ENCODE results near the gene UBL7.
"Not testable (repeated sequence)": the region's sequence is repeated elsewhere in the genome, so short reads cannot be mapped to it uniquely, and the experiment has no call there.

The UBL7 gene

DNA sequence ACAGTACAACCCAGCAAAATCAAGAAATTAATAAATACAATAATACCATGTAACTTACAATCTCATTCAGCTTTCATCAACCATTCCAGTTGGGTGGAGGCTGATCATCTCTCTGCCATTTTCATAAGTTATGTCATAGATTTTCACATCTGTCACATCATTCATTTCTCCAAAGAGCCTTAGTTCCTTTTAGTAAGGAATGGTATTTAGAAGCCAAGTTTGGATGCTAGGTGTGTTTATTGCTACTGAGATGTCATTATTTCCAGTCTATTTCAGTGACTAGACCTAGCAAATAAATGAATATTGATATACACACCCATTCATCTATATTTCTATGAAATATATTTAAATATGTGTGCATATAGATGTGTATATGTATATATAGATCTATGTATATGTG, 2.7 kb upstream of the UBL7 start:
- DNase-seq (ENCODE audit: low read depth, low spot score): no peak

DNA sequence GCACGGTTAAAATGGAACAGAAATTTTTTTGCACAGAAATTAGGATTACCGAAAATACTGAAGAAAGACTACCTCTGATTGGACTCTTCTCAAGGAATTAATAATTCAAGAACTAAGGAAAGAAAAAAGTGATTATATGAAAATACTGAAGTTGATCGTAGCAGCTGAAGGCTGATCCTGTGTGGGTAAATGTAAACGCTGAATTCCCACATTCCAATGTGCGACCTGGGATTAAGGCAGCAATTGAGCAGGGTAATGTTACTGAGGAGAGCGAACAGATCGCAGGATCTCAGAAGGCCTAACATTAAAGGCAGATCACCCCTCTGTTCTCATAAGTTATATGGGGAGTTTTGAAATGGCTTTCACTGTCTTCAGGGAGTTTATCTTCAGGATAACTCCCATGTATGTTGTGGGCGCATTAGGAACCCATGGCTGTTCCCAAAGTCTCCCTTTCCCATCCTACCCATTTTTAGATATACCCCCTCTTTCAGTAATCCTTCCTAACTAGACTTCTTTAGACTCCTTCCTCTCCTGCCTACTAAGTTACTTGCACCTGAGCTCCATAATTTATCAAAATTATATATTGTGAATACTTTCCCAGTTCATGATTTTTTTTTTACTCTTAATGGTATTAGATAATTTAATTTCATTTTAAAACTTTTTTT, 1.0 kb upstream of the UBL7 start:
- no peak for DNase-seq (ENCODE audit: low read depth, low spot score)

GRCh38 chr15:74460298-74460697, 662 bp downstream of the UBL7 start:
- no peak for DNase-seq (ENCODE audit: low read depth, low spot score)

DNA sequence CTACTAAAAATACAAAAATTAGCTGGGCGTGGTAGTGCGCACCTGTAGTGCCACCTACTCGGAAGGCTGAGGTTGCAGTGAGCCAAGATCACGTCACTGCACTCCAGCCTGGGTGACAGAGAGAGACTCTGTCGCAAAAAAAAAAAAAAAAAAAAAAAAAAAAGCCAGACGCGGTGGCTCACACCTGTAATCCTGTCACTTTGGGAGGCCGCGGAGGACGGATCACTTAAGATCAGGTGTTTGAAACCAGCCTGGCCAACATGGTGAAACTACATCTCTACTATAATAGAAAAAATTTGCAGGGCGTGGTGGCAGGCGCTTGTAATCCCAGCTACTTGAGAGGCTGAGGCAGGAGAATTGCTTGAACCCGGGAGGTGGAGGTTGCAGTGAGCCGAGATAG, 1.2 kb downstream of the UBL7 start:
- DNase-seq (ENCODE audit: low read depth, low spot score): not testable (repeated sequence)

DNA sequence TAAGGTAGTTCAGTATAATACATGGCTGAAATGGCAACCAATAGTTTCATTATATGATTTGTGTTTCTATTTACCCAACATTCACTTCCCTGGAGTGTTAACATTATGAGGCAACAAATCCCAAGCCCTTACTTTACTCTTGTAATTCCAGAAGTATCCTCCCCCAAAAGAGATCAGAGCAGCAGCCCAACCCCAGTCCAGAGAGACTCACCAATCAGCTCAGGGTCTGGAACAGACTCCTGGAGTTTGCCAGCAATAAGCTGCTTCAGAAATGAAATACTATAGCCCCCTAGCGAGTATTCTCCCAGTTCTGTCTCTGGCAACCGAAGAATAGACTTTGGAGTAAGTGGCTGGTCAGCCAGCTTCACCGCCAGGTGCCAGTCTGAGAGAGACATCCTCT, 2.5 kb downstream of the UBL7 start:
- no peak for DNase-seq (ENCODE audit: low read depth, low spot score)

GRCh38 chr15:74457036-74457435, 3.9 kb downstream of the UBL7 start:
- not testable (repeated sequence) for DNase-seq (ENCODE audit: low read depth, low spot score)

DNA sequence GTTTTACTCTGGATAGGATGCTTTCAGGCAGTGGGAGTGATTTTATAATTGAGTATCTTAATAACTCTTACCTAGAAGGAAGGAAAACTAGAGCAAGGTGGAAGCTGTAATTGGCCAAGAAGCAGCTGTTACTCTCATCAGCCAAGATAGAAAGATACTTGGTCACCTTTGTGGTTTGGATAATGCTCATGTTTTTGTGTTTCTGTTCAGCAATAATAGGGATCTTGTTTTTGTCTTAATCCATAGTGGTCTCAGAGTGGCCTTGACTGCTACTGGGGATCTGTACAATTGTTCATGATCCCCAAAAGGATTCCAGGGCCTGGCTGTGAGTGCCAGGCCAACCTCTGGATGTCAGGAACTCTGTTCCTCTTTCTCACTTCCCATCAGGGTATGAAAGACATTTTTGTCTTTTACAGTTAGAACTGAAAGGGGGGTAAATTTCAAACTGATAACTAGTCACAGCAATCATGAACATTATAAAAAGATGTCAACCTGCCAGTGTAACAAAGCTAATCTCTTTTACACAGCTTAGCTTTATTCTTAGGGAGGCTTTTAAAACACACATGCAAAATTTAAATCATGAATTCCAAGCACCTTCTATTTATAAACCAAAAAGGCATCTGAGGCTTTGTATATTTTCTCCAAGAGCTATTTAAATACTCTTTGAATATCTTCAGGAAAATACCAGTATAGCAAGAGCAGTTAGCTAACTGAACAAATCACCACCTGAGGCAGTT, 6.0 kb downstream of the UBL7 start:
- no peak for DNase-seq (ENCODE audit: low read depth, low spot score)

DNA sequence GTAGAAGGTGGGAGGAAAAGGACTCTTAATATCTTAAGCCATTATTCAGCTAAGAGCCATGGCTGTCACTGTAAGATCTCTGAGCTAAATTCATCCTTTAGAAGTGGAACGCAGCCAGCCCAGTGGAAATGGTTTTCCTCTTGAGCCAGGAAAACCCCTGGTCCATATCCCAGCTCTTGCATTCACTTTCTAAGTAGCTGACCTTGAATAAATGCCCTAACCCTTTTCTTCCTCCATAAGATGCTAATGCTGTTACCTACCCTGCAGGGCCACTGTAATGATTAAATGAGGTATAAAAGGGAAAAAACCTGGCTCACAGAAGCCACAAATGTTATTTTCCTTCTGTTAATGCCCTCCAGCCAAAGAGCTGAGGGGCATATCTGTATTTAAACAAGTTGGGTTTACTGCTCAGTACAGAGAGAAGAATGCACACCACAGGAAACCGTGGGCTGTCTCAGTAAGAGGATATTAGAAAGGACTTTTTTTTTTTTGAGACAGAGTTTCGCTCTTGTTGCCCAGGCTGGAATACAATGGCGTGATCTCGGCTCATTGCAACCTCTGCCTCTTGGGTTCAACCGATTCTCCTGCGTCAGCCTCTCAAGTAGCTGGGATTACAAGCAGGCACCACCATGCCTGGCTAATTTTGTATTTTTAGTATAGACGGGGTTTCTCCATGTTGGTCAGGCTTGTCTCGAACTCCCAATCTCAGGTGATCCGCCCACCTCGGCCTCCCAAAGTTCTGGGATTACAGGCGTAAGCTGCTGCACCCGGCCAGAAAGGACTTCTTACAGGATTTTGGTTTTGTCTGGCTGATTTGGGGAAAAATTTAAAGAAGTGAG, 6.8 kb downstream of the UBL7 start:
- DNase-seq (ENCODE audit: low read depth, low spot score): no peak

DNA sequence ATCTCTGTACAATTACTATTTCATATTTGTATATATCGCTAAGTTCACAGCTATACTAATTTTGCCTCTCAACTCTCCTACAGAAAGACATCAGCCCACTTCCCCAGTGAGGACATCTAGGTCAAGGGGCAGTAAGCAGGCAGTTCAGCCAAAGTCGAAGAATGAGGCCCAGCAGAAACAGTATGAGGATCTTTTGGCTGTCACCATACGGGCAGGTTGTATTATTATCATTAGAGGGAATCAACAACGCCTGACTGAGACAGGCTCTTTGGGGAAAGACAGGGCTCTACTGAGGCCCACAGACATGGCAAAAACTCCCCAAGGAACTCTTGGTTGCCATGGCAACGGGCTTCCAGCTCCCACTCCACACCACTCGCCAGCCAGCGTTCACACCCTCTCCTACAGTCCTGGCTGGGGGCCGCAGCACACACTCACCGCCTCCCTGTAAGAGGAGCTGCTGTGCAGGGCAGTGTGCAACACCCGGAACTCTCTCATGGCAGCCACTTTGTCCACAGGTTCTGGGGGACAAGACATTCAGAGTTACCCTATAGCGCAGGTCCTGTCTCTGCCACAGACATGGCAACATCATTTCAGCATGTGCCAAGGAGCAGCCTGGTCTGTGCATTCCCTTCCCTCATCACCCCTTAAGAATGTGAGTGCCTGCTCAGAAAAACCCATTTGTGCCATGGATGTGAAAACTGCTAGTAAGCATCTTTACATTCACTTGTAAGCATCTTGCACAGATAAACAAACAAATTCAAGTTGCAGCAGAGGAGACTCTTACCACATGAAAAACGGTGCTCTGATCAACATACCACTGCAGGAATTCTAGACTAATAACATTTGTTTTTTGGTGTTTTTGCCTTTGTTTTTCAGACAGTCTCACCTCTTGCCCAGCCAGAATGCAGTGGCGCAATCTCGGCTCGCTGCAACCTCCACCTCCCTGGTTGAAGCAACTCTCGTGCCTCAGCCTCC, 8.8 kb downstream of the UBL7 start:
- no peak for DNase-seq (ENCODE audit: low read depth, low spot score)

- no peak for DNase-seq (ENCODE audit: low read depth, low spot score)
Measured at GRCh38 chr15:74451322-74451721, 9.6 kb downstream of the UBL7 start.

- DNase-seq (ENCODE audit: low read depth, low spot score): no peak
Measured at GRCh38 chr15:74449643-74450205, 11.2 kb downstream of the UBL7 start.

DNA sequence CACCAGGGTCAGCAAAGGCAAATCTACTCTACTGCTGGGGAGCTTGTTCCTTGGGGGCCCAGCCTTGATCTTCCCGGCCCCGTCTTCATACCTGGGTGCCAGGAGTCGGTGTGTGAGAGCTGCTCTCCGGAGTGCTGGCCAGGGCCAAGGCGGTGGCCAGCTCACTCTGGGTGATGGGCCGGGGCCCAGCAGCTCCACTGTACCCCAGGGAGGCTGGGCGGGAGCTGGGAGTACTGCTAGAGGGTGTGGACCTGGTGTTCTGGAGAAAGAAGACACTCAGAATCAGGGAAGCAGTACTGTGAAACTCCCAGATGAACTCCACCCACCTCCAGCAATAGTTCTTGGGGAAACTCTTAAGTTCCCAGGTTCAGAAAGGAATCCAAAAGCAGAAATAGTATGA, 11.9 kb downstream of the UBL7 start:
- no peak for DNase-seq (ENCODE audit: low read depth, low spot score)

DNA sequence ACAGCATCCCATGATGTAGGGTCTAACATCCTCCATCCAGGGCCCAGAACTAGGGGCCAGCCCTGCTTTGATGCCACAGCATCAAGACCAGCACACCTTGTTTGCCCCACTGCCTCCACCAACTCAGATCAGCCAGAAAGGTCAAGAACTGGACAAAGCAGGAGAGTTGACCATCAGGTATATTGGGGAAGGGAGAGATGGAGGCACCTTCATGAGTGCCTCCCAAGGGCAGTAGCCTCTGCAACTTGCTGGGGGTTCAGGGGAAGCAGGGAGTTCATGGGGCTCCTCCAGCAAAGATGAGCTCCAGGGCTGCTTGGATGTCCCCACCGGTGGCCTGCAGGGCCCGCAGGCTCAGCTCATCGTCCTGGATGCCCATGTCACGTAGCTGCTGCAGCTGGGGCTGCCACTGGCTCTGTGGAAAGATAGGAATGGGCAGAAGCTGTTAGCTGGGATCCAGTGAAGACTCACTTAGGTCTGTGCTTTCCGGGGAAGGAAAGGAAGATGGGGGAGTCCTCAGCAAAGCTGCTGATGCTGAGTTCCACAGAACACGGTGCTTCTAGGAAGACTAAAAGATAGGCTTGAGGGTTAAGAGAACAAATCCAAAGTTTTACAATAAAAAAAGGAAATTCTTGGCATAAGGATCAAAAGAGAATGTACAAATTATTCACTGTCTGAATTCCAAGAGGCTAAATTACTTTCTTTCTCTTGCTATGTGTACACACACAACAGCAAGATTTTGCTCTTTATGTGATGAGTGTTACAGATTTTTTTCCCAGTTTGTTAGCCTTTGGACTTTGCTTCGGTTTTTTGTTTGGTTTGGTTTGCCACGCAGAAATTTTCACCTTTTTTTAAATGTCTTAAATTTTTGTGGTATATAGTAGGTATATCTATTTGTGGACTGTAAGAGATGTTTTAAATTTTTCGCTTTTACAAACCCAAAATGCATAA, 14.9 kb downstream of the UBL7 start:
- no peak for DNase-seq (ENCODE audit: low read depth, low spot score)

DNA sequence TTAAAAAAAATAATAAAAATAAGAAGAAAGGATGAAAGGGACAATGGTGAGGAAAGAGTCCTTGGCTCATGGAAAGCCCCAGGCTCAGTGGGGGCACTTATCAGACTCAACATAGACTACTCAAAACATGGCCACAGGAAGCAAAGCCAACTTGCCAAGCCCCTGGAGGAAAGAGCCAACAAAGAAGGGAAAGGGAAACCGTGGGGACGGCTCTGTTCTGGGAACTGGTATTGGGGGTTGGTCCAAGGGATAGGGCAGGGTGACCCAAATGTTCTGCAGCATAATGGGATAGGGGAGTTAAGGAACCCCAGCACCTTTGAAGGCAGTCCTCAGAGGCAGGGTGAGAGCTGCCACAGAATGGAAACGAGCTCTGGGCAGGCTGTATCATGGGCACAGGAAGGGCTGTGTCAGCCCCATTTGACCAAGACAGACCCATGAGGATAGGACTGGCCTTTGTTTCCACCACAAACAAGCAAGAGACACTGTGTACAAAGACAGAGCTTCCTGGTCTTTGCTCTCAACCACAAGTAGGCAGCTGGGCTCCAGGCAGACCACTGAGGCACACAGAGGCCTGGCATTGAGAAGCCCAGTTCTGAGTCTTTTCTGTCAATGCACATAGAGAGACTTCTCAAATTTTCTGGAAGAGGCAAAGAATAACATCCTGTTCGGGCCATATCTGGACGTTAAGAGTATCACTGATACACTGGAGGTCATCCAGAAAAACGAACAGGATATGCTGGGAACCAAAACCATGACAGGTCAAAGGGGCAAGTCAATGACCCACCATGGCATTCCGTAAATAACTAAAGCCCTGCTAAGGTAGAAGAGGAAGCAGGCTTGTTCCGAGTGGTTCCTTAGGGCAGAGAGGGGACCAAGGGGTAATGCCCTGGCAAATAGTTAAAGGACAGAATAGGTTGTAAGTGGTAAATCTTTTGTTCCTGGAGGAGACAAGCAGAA, 16.6 kb downstream of the UBL7 start:
- no peak for DNase-seq (ENCODE audit: low read depth, low spot score)

DNA sequence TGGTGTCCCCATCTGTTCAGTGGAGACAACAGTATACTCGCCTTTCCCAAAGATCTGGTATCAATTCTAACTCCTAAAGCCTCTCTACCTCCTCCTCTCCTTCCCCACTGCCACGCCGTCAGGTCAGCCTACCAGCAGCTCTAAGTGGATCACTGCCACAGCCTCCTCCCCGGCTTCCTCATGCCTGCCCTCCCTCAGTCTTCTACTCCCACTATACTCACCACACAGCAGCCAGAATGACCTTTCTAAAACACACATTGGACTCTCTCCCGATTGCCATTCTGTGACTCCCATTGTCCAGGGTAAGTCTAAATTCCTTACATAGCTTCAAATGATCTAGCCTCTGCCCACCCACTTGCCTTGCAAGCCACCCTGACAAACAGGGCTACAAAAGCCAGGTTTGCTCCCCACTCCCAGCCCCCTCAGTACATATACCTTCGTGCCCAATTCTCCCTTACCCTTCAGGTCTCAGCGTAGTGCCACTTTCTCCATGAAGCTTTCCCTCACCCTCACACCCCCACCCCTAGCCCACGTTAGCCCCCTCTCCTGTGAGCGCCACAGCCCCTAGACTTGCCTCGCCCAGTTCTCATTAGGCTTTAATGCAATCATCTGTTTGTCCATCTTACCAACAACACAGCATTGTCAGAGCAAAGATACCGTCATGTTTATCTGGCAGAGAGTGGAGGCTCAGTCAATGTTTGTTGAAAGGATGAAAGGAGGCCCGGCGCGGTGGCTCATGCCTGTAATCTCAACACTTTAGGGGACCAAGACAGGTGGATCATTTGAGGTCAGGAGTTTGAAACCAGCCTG, 17.7 kb downstream of the UBL7 start:
- DNase-seq (ENCODE audit: low read depth, low spot score): no peak

GRCh38 chr15:74442604-74443003, 18.4 kb downstream of the UBL7 start:
- no peak for DNase-seq (ENCODE audit: low read depth, low spot score)

DNA sequence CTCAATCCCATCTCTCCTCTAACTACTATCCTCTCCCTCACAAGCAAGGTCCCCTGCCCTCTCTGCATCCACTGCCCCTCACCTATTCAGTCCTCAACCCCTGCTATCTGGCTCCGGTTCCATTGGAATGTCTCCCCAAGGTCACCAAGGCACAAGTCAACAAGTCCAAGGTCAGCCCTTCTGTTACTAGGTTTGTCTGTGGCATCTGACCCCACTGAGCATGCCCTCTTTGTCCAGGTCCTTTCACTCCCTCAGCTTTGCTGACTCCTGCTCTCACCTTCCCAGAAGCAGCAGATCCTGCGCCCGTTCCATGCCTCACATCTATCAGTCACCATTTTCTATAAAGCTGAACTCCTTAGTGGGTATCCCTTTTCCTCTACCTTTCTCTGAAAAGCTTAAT, 18.9 kb downstream of the UBL7 start:
- no peak for DNase-seq (ENCODE audit: low read depth, low spot score)

Data from activated naive CD8-positive, alpha-beta T cell treated with anti-CD3 and anti-CD28 coated beads, Interleukin-2, amount 50 U/mL, for 16 hours (primary cell).